GM12875 (cell line): ENCODE results near the gene MORN4.

Experiments used
- H3K4me3 ChIP-seq: one replicate; pipeline ENCODE4 v1.5.1; 2011; ENCODE audit warnings: low read depth, low read length, control low read depth
- CTCF ChIP-seq: IDR thresholded peaks from 2 replicates; pipeline ENCODE4 v1.5.1; 2011; ENCODE audit warnings: low read depth, mild to moderate bottlenecking, control low read depth, inconsistent platforms, low read length, moderate library complexity, borderline replicate concordance; ENCODE audit not compliant: insufficient read depth

MORN4 gene

GRCh38 chr10:97573021-97573420 lies 60.3 kb downstream of the MORN4 start:
- no peak for TF ChIP-seq CTCF
- H3K4me3 ChIP-seq, result no peak overlapping the region

DNA sequence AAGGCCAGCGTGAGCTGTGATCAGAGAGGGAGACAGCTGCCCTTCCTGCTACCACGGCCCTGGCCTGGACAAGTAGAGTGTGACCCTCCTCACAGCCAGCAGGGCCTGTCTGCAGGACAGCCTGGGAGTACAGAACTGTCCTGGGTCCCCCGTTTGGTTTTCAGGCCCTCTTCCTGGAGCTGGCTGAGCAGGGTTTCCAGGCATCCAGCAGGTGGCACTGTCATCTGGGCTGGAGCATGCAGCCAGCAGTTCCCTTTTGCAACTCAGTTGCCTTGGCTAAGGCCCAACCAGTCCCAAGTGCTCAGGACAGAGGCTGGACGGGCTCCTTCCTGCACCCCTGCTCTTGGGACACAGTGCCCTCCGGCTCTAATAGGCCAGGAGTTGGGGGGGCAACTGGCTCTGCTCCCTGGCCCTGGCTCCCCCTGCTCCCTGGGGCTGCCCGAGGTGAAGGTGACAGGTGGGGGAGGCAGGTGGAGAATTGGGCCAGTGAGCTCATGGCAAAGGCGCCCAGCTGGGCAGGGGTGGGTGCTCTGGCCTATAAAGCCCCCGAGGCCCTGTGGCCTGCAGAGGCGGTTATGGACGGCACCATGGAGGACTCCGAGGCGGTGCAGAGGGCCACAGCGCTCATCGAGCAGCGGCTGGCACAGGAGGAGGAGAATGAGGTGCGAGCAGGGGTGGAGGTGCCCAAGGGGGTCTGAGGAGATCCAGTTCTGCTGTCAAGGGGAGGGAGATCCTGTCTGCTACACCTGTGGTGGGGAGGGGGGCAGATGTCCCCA lies 60.9 kb downstream of the MORN4 start, which contains the start of gene ANKRD2:
Gene ANKRD2 (plus strand): TSS at position 566 of the 776 bp plus-strand sequence. CDS start 10 bp downstream, at position 576.
- H3K4me3 ChIP-seq, result no peak within 1 kb of the TSS

DNA sequence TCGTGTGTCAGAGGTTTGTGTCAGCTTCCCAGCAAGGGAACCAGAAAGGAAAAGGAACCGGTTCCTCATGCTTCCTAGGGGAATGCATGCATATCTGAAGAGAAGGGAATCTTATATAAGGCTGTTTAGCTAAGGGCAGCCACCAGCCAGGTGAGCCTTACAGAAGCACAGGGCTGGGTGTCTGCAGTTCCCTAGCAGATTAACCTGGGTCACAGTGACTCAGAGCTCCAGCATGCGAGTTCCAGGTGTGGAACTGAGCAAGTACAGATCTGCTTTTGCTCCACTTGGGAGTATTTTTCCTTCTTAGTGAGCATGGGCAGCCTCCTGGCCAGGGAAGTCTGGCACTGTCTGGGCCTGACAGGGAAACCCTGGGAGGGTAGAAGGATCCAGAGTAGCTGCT lies 61.7 kb downstream of the MORN4 start:
- TF ChIP-seq CTCF, result no peak
- no peak overlapping the region for H3K4me3 ChIP-seq

More for the DNA sequence above, 60.9 kb downstream of the MORN4 start, which contains the start of gene ANKRD2:
- peak; percentile 98 for TF ChIP-seq CTCF

GRCh38 chr10:97570789-97571471 lies 62.4 kb downstream of the MORN4 start:
- H3K4me3 ChIP-seq, result no peak overlapping the region
- TF ChIP-seq CTCF, result no peak

DNA sequence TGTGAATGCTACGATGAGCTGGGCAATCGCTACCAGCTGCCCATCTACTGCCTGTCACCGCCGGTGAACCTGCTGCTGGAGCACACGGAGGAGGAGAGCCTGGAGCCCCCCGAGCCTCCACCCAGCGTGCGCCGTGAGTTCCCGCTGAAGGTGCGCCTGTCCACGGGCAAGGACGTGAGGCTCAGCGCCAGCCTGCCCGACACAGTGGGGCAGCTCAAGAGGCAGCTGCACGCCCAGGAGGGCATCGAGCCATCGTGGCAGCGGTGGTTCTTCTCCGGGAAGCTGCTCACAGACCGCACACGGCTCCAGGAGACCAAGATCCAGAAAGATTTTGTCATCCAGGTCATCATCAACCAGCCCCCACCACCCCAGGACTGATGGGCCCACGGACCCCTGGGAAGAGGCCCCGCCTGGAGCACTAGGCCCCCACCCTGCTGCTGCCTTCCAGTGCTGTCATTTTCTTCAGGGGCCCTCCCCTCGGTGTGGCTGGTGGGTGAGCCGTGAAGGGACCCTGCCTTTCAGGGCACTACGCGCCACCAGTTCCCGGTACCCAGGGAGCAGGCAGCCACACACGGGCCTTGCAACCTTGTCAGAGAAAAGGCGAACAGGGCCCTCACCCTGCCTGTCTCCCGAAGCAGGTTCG lies 63.0 kb downstream of the MORN4 start:
- no peak for TF ChIP-seq CTCF
- no peak overlapping the region for H3K4me3 ChIP-seq

GRCh38 chr10:97567891-97568290 lies 65.4 kb downstream of the MORN4 start:
- H3K4me3 ChIP-seq, result no peak overlapping the region
- no peak for TF ChIP-seq CTCF
